ENCODE results near the gene ZNF12.

- no peak for TF ChIP-seq CTCF (IDR thresholded peaks at IDR 0.05)
- TF ChIP-seq POLR2A (IDR thresholded peaks at IDR 0.05) = no peak
- TF ChIP-seq EP300 (IDR thresholded peaks at IDR 0.05) = no peak
These were observed 15.1 kb downstream of the ZNF12 start for GRCh38 chr7:6691609-6692106.
